ENCODE measurements around the gene TMEM119. TPM values are rescaled to one million over a fixed set of nuclear protein-coding genes. Genes with fewer than 3 reads are reported as not detected.
A peak's percentile ranks its signal among the peaks of the same experiment; 100 is the strongest.

The TMEM119 gene, protein sequence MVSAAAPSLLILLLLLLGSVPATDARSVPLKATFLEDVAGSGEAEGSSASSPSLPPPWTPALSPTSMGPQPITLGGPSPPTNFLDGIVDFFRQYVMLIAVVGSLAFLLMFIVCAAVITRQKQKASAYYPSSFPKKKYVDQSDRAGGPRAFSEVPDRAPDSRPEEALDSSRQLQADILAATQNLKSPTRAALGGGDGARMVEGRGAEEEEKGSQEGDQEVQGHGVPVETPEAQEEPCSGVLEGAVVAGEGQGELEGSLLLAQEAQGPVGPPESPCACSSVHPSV
- total RNA-seq = 1 to 10 TPM in 8 of 10 donors, under 1 TPM in 2; 0.57 to 6.9 (median 2.0) TPM
- 1 to 10 TPM; 1.0 to 2.2 TPM for polyA plus RNA-seq
- long read RNA-seq, donor 1 = 0 reads
- long read RNA-seq, donor 2, partial matches to known transcripts = 1 of 1 reads
- long read RNA-seq, donor 2, other reads (novel, unspliced or antisense) = 0 of 1 reads
- long read RNA-seq, donor 3 = 0 reads

DNA sequence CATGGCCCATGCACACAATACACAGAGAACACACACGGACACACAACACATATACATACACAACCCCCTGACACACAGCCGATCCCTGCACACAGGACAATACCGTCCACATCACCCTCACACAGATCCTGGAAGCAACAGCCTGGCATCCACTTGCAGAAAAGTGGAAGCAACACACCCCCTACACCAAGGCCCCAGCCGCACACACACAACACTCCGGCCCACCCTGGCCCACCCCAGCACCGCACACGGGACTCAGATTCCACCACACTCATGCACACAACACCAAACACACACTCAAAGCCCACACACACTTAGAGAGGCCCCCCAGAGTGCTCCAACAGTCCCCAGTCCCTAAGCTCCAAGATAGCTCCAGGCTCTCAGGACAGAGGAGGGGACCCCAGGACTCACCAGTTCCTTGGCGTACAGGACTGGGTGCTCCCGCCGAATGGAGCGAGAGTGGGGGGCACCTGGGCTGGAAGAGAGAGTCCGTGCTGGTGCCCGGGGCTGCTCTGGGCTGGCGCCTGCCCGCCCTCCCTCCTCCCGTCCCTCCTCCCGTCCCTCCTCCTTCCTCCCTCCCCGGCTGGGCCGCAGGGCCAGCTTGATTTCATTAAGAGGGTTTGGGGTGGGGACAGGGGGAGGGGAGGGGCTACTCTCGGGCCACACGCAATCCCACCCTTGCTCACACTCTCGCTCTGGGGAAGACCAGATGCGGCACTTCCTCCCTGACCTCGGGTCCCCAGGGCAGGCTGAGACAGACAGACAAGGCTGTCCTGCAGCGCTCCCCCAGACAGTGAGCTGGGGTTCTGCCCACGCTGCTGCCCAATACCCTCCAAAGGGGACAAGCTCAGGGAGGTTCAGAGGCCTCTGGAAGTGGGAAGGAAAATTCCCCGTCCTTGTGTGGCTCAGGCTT lies at the start of gene TMEM119:
TMEM119 (minus strand) TSS at position 526 of the 913 bp plus-strand sequence. CDS start 5,701 bp downstream, outside the sequence.
- ATAC-seq (peak; percentile 49 to 77 (median 68)), DNase-seq (peak in 1 of 2 donors; percentile 38)
- 48% methylated on average over 25 to 27 of the region's 27 CpGs for WGBS, 2 donors

DNA sequence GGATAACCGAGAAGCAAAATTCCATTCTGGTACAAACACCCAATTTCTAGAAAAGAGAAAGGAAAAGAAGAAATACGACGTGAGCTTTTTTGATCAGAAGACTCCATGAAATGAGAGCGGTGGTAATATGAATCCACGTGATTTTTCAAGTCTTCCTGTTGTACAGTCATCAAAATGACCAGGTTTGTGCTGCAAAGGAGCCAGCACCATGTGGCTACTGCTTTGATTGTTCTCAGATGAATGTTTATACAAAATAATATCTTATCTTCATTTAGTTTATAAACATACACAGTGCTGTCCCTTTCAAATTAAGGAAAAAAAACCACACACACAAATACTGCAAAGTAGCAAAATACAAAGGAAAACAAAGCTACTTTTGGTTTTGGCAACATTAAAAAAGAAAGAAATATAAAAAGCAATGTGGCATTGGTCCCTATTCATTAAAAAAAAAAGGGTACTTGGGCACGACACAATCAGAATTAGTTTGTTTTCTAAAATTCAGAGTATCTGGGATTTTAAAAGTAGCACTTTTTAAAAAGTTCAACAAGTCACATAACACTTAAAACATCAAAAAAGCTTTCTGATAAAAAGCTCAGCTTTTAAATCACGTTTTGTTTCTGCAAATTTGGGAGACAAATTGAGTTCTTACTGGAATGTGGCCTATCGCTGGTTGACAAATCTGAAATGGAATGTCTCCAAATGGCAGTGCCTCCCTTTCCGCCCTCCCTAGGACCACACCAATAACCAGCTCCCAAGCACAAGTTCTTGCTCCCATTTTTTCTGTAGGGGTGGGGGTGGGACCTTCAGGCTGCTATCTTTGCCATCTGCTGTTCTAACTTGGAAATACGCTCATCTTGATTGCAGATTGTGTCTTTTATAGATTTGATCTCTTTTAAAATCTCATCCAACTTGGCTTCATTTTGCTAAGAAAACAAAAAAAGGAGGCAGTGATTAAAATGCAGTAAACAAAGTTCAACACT lies 49.0 kb upstream of the TMEM119 start:
- Histone ChIP-seq H3K36me3 (peaks cover 0 to 79% (median 20%) of the 10 kb centered on the region in 9 donors), H3K4me1 (peaks cover 5 to 89% (median 48%) of the 10 kb centered on the region in 9 donors), H3K27ac (peak overlapping the region in 6 of 10 donors; percentile 9 to 79 (median 30)), H3K9me3 (no peaks in the 10 kb centered on the region), H3K27me3 (no peaks in the 10 kb centered on the region), H3K4me3 (no peak overlapping the region)
- ATAC-seq (no peak), DNase-seq (no peak)
- TF ChIP-seq, protein P1, sequence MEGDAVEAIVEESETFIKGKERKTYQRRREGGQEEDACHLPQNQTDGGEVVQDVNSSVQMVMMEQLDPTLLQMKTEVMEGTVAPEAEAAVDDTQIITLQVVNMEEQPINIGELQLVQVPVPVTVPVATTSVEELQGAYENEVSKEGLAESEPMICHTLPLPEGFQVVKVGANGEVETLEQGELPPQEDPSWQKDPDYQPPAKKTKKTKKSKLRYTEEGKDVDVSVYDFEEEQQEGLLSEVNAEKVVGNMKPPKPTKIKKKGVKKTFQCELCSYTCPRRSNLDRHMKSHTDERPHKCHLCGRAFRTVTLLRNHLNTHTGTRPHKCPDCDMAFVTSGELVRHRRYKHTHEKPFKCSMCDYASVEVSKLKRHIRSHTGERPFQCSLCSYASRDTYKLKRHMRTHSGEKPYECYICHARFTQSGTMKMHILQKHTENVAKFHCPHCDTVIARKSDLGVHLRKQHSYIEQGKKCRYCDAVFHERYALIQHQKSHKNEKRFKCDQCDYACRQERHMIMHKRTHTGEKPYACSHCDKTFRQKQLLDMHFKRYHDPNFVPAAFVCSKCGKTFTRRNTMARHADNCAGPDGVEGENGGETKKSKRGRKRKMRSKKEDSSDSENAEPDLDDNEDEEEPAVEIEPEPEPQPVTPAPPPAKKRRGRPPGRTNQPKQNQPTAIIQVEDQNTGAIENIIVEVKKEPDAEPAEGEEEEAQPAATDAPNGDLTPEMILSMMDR (IDR thresholded peaks at IDR 0.05) = no peak
- intact Hi-C loops (cut with DNase I) = no loop called here
- WGBS, 2 donors = 63 to 72% methylated on average over 10 of the region's 10 CpGs

More for the DNA sequence above, at the start of gene TMEM119:
- Histone ChIP-seq H3K27me3 (peaks cover 0 to 3% (median 0%) of the 10 kb centered on the region in 7 donors), H3K36me3 (no peaks in the 10 kb centered on the region), H3K4me1 (no peaks in the 10 kb centered on the region), H3K4me3 (peak within 1 kb of the TSS in 7 of 10 donors; percentile 16 to 48 (median 40)), H3K9me3 (no peaks in the 10 kb centered on the region), H3K27ac (peak within 1 kb of the TSS in 2 of 10 donors; percentile 44 to 57)
- intact Hi-C loops (cut with DNase I) = no loop called here
- TF ChIP-seq, protein P1 (IDR thresholded peaks at IDR 0.05) = no peak

DNA sequence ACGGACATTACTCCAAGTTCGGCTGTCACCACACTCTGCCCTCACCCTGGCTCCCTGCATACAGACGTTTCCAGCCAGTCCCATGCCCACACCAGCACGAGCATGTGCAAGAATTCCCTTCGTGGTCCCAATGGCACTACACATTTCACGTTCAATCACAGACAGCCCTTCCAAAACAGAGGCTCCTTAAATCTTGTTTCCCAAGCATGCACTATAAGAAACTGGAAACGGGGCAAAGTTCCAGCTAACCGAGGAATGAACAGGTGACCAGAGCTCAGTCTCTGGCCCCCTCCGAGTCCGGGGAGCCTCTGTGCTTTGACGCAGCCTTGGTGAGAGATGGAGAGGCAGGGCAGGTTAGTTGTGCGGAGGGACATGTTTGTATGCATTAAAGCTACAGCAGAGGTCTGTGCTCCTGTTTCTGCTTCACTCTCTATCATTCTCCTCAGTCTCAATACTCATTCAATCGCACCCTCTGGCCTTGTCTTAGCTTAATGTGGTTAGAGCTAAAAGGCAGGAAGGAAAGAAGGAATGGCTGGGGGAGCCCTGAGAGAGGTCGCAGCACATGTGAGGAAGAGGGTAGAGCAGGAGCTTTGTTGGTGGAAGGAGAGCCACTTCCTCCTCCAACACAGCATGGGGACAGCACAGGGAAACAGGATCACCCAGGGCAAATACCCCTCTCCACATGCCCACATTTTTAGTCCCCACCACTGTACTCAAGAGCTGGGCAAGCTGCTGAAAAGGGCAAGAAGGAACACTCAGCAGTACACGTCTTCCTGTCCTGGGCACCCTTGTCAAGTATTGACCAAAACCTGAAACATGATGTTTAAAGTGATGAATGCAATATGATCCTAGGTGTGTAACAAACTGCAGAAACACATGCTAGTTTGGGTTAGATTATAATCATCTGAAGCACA lies 48.1 kb upstream of the TMEM119 start:
- Histone ChIP-seq H3K36me3 (peaks cover 0 to 70% (median 13%) of the 10 kb centered on the region in 9 donors), H3K27me3 (no peaks in the 10 kb centered on the region), H3K27ac (peak overlapping the region in 4 of 10 donors; percentile 5 to 79 (median 49))

More for the DNA sequence above, 48.1 kb upstream of the TMEM119 start:
- peaks cover 5 to 94% (median 58%) of the 10 kb centered on the region in 9 donors for H3K4me1 ChIP-seq
- H3K9me3 ChIP-seq = no peaks in the 10 kb centered on the region
- DNase-seq (no peak), ATAC-seq (no peak)
- intact Hi-C loops (cut with DNase I) = no loop called here
- WGBS, 2 donors = 80 to 82% methylated on average over 15 of the region's 15 CpGs
- H3K4me3 ChIP-seq = no peak overlapping the region
- TF ChIP-seq, protein P1 (IDR thresholded peaks at IDR 0.05) = no peak
